ENCODE data around the gene TMEM128.

GRCh38 chr4:4233610-4234009, 14.4 kb downstream of the TMEM128 start:
- TF ChIP-seq CTCF (IDR thresholded peaks at IDR 0.05; ENCODE audit: low read depth, low read length) (no peak), MYC (IDR thresholded peaks at IDR 0.05; ENCODE audit: low read depth, low read length) (no peak)
